ENCODE measurements around the gene MYEOV. TPM values are rescaled to one million over a fixed set of nuclear protein-coding genes. Genes with fewer than 3 reads are reported as not detected.

The MYEOV gene
- total RNA-seq, 1 donor from 2014 or later = 36.9 TPM

DNA sequence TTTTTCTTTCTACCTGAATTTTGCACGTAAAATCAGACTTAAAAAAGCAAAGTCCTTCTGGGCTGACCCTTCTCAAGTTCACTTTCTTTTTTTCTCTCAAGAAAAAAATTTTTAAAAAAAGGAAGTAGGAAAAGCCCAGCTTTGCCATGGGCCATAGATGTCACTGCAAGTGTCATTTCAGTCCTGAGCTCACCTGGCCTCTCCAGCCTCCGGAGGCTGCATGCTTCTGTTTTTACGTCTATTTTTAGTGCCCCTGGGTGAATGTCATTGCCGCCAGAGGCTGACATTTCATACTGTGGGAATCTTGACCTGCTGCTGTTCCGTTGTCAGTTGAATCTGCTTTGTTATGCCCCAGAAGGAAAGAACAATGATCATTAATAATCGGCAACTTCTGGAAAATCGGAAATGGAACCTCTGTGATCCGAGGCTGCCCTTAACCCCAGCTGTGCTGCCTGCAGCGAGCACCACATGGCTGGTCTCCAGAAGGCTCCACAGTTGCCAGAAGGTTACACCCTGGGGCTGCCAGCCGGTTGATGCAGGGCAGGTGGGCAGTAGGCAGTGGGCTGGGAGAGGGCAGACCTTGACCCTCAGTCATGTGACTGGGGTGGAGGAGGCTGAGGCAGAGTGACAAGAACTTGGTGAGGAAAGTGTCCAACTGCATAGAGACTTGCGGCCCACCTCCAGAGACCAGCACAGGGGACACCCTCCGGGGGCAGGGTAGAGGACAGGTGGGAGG is 16.7 kb upstream of the MYEOV start:
- DNase-seq (ENCODE audit: low read depth) = no peak
- TF ChIP-seq, protein P1, sequence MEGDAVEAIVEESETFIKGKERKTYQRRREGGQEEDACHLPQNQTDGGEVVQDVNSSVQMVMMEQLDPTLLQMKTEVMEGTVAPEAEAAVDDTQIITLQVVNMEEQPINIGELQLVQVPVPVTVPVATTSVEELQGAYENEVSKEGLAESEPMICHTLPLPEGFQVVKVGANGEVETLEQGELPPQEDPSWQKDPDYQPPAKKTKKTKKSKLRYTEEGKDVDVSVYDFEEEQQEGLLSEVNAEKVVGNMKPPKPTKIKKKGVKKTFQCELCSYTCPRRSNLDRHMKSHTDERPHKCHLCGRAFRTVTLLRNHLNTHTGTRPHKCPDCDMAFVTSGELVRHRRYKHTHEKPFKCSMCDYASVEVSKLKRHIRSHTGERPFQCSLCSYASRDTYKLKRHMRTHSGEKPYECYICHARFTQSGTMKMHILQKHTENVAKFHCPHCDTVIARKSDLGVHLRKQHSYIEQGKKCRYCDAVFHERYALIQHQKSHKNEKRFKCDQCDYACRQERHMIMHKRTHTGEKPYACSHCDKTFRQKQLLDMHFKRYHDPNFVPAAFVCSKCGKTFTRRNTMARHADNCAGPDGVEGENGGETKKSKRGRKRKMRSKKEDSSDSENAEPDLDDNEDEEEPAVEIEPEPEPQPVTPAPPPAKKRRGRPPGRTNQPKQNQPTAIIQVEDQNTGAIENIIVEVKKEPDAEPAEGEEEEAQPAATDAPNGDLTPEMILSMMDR (IDR thresholded peaks at IDR 0.05; ENCODE audit: insufficient read depth, low read length, poor library complexity, severe bottlenecking) = no peak
- Histone ChIP-seq H3K36me3 (ENCODE audit: control insufficient read depth, insufficient read depth, low read length) (no peaks in the 10 kb centered on the region), H3K4me3 (ENCODE audit: low read depth, low read length) (no peak overlapping the region), H3K27me3 (ENCODE audit: control insufficient read depth, insufficient read depth, low read length) (no peaks in the 10 kb centered on the region)

DNA sequence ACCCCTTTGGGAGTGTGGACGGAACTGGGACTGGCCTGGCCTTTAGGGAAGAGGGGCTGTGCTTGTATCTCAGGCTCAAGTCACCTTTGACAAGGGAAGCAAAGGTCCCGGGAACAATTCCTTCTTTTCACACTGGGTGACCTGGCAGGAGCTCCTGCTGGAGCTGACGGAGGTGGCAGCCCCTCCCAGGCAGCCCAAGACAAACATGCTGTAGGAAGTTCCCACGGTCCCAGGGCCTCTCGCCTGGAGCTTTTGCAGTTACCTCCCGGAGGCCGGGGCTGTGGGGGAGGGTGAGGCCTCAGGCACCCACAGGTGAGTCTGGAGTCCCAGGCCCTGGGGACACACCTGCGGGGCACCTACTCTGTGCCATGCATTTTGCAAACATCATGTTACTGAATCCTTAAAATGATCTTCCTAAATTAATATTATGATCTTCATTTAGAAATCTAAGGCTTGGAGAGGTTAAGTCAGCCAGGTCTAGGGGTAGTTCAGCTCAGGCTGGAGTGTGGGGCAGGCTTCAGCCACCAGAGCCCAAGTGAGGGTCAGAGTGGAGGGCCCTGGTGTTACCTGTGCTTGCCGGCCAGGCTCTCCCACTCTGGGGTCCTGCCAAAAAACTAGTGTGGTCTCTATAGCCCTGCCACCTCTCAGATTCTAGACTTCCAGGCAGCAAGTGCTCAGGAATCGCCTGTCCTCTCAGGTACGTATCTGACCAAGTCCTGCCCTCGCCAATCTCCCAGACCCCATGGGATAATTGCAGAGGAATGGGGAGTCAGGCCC is 15.7 kb upstream of the MYEOV start:
- no peak overlapping the region for H3K4me3 ChIP-seq (ENCODE audit: low read depth, low read length)
- no peaks in the 10 kb centered on the region for H3K36me3 ChIP-seq (ENCODE audit: control insufficient read depth, insufficient read depth, low read length)
- TF ChIP-seq, protein P1 (IDR thresholded peaks at IDR 0.05; ENCODE audit: insufficient read depth, low read length, poor library complexity, severe bottlenecking) = no peak
- no peak for DNase-seq (ENCODE audit: low read depth)
- no peaks in the 10 kb centered on the region for H3K27me3 ChIP-seq (ENCODE audit: control insufficient read depth, insufficient read depth, low read length)

DNA sequence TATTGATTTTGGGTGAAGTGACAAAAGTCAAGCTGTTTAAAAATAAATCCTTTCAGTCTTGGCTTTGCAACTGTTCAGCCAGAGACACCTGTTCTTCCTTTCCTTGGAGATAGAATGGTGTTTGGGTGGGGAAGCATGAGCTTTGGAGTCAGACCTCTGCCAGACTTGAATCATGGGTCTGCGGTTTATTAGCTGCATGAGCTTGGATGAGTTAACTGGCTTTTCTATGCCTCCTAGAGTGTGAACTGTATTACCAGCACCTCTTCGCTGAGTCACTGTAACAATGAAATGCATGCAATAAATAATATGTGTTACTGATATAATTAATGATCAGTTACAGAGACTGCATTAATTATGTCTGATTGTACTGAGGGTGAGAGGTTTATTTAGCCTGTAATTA is 13.5 kb upstream of the MYEOV start:
- peak; percentile 85 for DNase-seq (ENCODE audit: low read depth)
- Histone ChIP-seq H3K36me3 (ENCODE audit: control insufficient read depth, insufficient read depth, low read length) (no peaks in the 10 kb centered on the region), H3K27me3 (ENCODE audit: control insufficient read depth, insufficient read depth, low read length) (no peaks in the 10 kb centered on the region), H3K4me3 (ENCODE audit: low read depth, low read length) (no peak overlapping the region)
- TF ChIP-seq, protein P1 (IDR thresholded peaks at IDR 0.05; ENCODE audit: insufficient read depth, low read length, poor library complexity, severe bottlenecking) = no peak

DNA sequence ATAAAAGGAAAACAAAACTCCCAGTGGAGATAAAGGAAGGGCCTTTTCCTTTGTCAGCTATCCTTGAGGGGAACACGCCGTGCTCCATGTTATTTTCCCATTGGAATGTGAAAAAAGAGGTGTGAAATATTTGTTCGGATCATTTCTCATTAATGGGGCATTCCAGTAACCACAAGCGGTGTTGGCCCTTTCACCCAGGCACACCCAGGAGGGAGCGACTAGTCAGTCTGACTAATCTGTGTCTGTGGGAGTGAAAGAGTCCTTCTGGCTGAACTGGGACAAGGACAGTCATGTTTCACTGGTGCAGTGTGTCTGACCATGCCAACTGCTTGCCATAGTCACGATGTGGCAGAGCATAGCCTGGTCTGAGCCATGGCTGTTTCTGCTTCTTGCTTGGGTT is 13.0 kb upstream of the MYEOV start:
- Histone ChIP-seq H3K4me3 (ENCODE audit: low read depth, low read length) (no peak overlapping the region), H3K27me3 (ENCODE audit: control insufficient read depth, insufficient read depth, low read length) (no peaks in the 10 kb centered on the region), H3K36me3 (ENCODE audit: control insufficient read depth, insufficient read depth, low read length) (no peaks in the 10 kb centered on the region)
- TF ChIP-seq, protein P1 (IDR thresholded peaks at IDR 0.05; ENCODE audit: insufficient read depth, low read length, poor library complexity, severe bottlenecking) = no peak
- DNase-seq (ENCODE audit: low read depth) = peak; percentile 89

DNA sequence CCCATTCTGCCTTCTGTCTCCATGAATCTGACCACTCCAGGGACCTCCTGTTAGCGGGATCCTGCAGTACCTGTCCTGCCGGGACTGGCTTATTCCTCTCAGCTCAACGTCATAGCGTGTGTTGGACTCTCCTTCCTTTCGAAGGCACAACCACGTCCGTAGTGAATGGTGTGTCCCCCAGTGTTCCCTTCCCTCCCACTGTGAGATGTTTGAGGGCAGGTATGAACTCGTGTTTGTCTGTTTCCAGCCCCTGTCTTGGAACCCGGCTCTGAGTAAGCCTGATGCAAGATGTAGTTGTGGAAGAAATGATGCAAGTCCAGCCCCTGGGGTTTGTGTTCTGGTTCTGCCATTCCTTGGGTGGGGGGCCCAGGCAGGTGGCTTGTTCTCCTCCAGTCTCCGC is 10.5 kb upstream of the MYEOV start:
- H3K27me3 ChIP-seq (ENCODE audit: control insufficient read depth, insufficient read depth, low read length) = no peaks in the 10 kb centered on the region
- no peaks in the 10 kb centered on the region for H3K36me3 ChIP-seq (ENCODE audit: control insufficient read depth, insufficient read depth, low read length)
- TF ChIP-seq, protein P1 (IDR thresholded peaks at IDR 0.05; ENCODE audit: insufficient read depth, low read length, poor library complexity, severe bottlenecking) = no peak
- H3K4me3 ChIP-seq (ENCODE audit: low read depth, low read length) = no peak overlapping the region
- no peak for DNase-seq (ENCODE audit: low read depth)
